ENCODE data around the gene TEDC1.

Gene TEDC1

GRCh38 chr14:105487449-105487985 lies 3.5 kb upstream of the TEDC1 start:
- H3K4me3 Mint-ChIP-seq, result peak overlapping the region; percentile 92
- H3K27me3 Mint-ChIP-seq, result no peaks in the 10 kb centered on the region
- peak overlapping the region; percentile 95 for H3K27ac Mint-ChIP-seq (ENCODE audit: low read depth)
- H3K36me3 Mint-ChIP-seq (ENCODE audit: insufficient read depth), result peaks cover 65% of the 10 kb centered on the region
- peak; percentile 4 for ATAC-seq (replicated peaks; ENCODE audit: extremely low read depth, poor library complexity, severe bottlenecking)
- H3K9me3 Mint-ChIP-seq, result no peaks in the 10 kb centered on the region
- DNase-seq (ENCODE audit: low spot score in 2 of 2), result peak; percentile 66 to 82
- peaks cover 44% of the 10 kb centered on the region for H3K4me1 Mint-ChIP-seq

GRCh38 chr14:105487986-105488777 lies 2.9 kb upstream of the TEDC1 start:
- Mint-ChIP-seq H3K4me3 (peak overlapping the region; percentile 92), H3K36me3 (ENCODE audit: insufficient read depth) (peaks cover 65% of the 10 kb centered on the region), H3K9me3 (no peaks in the 10 kb centered on the region), H3K4me1 (peaks cover 41% of the 10 kb centered on the region), H3K27ac (ENCODE audit: low read depth) (peak overlapping the region; percentile 95), H3K27me3 (no peaks in the 10 kb centered on the region)
- DNase-seq (ENCODE audit: low spot score in 2 of 2), result peak; percentile 44 to 49
- ATAC-seq (replicated peaks; ENCODE audit: extremely low read depth, poor library complexity, severe bottlenecking), result no peak

- ATAC-seq (replicated peaks; ENCODE audit: extremely low read depth, poor library complexity, severe bottlenecking), result no peak
- DNase-seq (ENCODE audit: low spot score in 2 of 2), result no peak
- Mint-ChIP-seq H3K4me3 (peak overlapping the region; percentile 92), H3K36me3 (ENCODE audit: insufficient read depth) (peaks cover 71% of the 10 kb centered on the region), H3K27me3 (no peaks in the 10 kb centered on the region), H3K9me3 (no peaks in the 10 kb centered on the region), H3K4me1 (peaks cover 41% of the 10 kb centered on the region), H3K27ac (ENCODE audit: low read depth) (peak overlapping the region; percentile 95)
These were observed 2.1 kb upstream of the TEDC1 start for GRCh38 chr14:105488781-105489541.

GRCh38 chr14:105489542-105490266 lies 1.3 kb upstream of the TEDC1 start:
- Mint-ChIP-seq H3K27ac (ENCODE audit: low read depth) (peak overlapping the region; percentile 95), H3K4me3 (peak overlapping the region; percentile 92), H3K36me3 (ENCODE audit: insufficient read depth) (peaks cover 68% of the 10 kb centered on the region), H3K4me1 (peaks cover 33% of the 10 kb centered on the region), H3K27me3 (no peaks in the 10 kb centered on the region), H3K9me3 (no peaks in the 10 kb centered on the region)
- DNase-seq (ENCODE audit: low spot score in 2 of 2) (peak; percentile 86 to 89), ATAC-seq (replicated peaks; ENCODE audit: extremely low read depth, poor library complexity, severe bottlenecking) (peak; percentile 10)

GRCh38 chr14:105490267-105490571 lies 827 bp upstream of the TEDC1 start:
- Mint-ChIP-seq H3K27ac (ENCODE audit: low read depth) (peak overlapping the region; percentile 95), H3K4me3 (peak overlapping the region; percentile 92), H3K27me3 (no peaks in the 10 kb centered on the region), H3K4me1 (peaks cover 30% of the 10 kb centered on the region), H3K36me3 (ENCODE audit: insufficient read depth) (peaks cover 67% of the 10 kb centered on the region), H3K9me3 (no peaks in the 10 kb centered on the region)
- ATAC-seq (replicated peaks; ENCODE audit: extremely low read depth, poor library complexity, severe bottlenecking) (peak; percentile 0), DNase-seq (ENCODE audit: low spot score in 2 of 2) (no peak)

- Mint-ChIP-seq H3K4me1 (peaks cover 21% of the 10 kb centered on the region), H3K27me3 (no peaks in the 10 kb centered on the region), H3K9me3 (no peaks in the 10 kb centered on the region), H3K36me3 (ENCODE audit: insufficient read depth) (peaks cover 57% of the 10 kb centered on the region), H3K27ac (ENCODE audit: low read depth) (peak overlapping the region; percentile 95), H3K4me3 (peak overlapping the region; percentile 92)
- DNase-seq (ENCODE audit: low spot score in 2 of 2), result peak; percentile 82 to 83
- ATAC-seq (replicated peaks; ENCODE audit: extremely low read depth, poor library complexity, severe bottlenecking), result peak; percentile 12
These were observed 424 bp downstream of the TEDC1 start for GRCh38 chr14:105491366-105491973.

- Mint-ChIP-seq H3K27ac (ENCODE audit: low read depth) (peak overlapping the region; percentile 95), H3K9me3 (no peaks in the 10 kb centered on the region), H3K4me1 (peaks cover 21% of the 10 kb centered on the region), H3K36me3 (ENCODE audit: insufficient read depth) (peaks cover 51% of the 10 kb centered on the region), H3K4me3 (peak overlapping the region; percentile 92), H3K27me3 (no peaks in the 10 kb centered on the region)
- peak in 1 of 2 donors; percentile 10 for DNase-seq (ENCODE audit: low spot score in 2 of 2)
- no peak for ATAC-seq (replicated peaks; ENCODE audit: extremely low read depth, poor library complexity, severe bottlenecking)
These were observed 1.3 kb downstream of the TEDC1 start for GRCh38 chr14:105492031-105492970.

GRCh38 chr14:105492971-105493871 lies 2.2 kb downstream of the TEDC1 start:
- peak overlapping the region; percentile 46 for H3K4me3 Mint-ChIP-seq
- H3K9me3 Mint-ChIP-seq, result no peaks in the 10 kb centered on the region
- DNase-seq (ENCODE audit: low spot score in 2 of 2), result peak in 1 of 2 donors; percentile 9
- H3K4me1 Mint-ChIP-seq, result peaks cover 21% of the 10 kb centered on the region
- no peak overlapping the region for H3K27ac Mint-ChIP-seq (ENCODE audit: low read depth)
- H3K27me3 Mint-ChIP-seq, result no peaks in the 10 kb centered on the region
- H3K36me3 Mint-ChIP-seq (ENCODE audit: insufficient read depth), result peaks cover 49% of the 10 kb centered on the region
- ATAC-seq (replicated peaks; ENCODE audit: extremely low read depth, poor library complexity, severe bottlenecking), result no peak

GRCh38 chr14:105493921-105494605 lies 3.0 kb downstream of the TEDC1 start:
- DNase-seq (ENCODE audit: low spot score in 2 of 2) (no peak), ATAC-seq (replicated peaks; ENCODE audit: extremely low read depth, poor library complexity, severe bottlenecking) (no peak)
- Mint-ChIP-seq H3K27ac (ENCODE audit: low read depth) (peak overlapping the region; percentile 29), H3K9me3 (no peaks in the 10 kb centered on the region), H3K36me3 (ENCODE audit: insufficient read depth) (peaks cover 47% of the 10 kb centered on the region), H3K4me3 (no peak overlapping the region), H3K27me3 (no peaks in the 10 kb centered on the region), H3K4me1 (peaks cover 15% of the 10 kb centered on the region)

- H3K4me3 Mint-ChIP-seq, result no peak overlapping the region
- no peak for DNase-seq (ENCODE audit: low spot score in 2 of 2)
- ATAC-seq (replicated peaks; ENCODE audit: extremely low read depth, poor library complexity, severe bottlenecking), result no peak
- H3K27me3 Mint-ChIP-seq, result no peaks in the 10 kb centered on the region
- no peaks in the 10 kb centered on the region for H3K9me3 Mint-ChIP-seq
- H3K36me3 Mint-ChIP-seq (ENCODE audit: insufficient read depth), result peaks cover 43% of the 10 kb centered on the region
- peak overlapping the region; percentile 29 for H3K27ac Mint-ChIP-seq (ENCODE audit: low read depth)
- H3K4me1 Mint-ChIP-seq, result peaks cover 10% of the 10 kb centered on the region
These were observed 3.5 kb downstream of the TEDC1 start for GRCh38 chr14:105494606-105494929.

Data from central memory CD8-positive, alpha-beta T cell (primary cell).